Measurements from ENCODE around the gene TPRN.

Gene TPRN

DNA sequence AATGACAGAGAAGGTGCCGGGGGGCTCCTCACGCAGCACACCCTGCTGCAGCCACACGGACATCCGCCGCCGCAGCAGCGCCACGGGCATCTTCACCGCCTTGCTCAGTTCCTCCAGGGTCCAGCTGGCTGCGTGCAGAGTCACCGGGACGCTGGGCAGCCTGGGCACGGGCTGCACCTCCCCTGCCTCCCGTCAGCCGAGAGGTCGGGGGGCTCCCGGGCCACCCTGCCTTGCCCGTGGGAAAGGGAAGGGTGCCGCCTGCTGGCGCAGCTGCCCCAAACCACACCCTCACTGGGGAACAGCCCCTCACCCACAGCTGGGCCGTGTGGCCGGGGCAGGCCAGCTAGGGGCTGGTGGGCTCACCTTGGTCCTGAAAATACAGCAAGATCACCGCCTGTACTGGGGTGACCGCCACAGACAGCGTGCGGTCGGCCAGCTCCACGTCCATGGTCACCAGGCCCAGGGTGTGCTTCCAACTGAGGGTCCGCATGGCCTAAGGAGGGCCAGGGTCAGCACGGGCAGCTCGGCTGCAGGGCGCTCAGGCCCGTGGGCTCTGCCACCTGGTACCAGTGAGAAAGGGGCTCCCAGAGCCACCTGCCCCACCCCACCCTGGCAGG is 25.1 kb downstream of the TPRN start:
- no peak for DNase-seq

GRCh38 chr9:137174722-137175293 is 25.7 kb downstream of the TPRN start:
- no peak for DNase-seq

DNA sequence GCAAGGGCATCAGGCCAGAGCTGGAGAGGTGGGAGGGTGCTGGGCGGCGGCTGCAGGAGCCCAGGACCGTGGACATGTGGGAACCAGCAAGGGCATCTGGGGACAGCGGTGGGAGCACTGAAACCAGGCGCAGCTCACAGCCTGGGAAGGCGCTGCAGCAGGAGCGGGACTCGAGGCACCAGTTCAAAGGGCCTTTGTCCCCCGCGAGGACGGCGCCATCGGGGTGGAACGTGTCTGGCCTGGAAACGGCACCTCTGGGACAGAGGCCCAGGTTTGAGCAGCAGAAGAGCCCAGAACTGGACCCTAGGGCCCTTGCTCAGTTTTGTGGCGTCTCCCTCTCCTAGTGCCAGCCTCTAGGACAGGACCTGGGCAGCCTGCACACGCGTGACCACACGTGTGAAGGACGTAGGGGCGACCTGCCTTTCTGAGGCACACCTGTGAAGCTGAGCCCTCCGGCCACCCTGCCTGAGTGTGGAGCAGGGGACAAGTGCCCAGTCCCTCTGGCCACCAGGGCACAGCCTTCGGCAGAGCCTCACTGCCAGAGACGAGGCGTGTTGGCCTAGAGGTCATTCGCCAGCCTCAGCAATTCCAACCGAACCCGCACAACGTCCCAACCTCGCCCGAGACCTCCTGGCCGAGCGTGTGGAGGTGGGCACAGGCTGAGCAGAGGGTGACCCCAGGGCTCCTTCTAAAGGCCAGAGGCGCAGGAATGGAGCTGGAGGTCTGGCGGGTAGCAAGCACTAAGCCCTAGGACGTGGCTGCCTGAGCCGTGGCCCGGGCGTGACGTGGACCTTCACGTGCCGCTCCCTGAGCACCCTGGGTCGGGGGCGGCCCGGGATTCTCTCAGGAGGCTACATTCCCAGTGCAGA is 26.5 kb downstream of the TPRN start:
- peak in 2 of 58 donors; percentile 18 to 33 for DNase-seq

- DNase-seq, result no peak
Measured at GRCh38 chr9:137172901-137173795, 27.4 kb downstream of the TPRN start.

GRCh38 chr9:137171149-137171900 is 29.2 kb downstream of the TPRN start:
- DNase-seq, result no peak

- DNase-seq, result no peak
Measured at GRCh38 chr9:137170486-137171148, 29.9 kb downstream of the TPRN start.

- no peak for DNase-seq
Measured at GRCh38 chr9:137169896-137170358, 30.6 kb downstream of the TPRN start, which contains the start of gene LRRC26. TSS of gene LRRC26 (minus strand) at chr9:137170051. CDS start at chr9:137169943, 108 bp downstream.

DNA sequence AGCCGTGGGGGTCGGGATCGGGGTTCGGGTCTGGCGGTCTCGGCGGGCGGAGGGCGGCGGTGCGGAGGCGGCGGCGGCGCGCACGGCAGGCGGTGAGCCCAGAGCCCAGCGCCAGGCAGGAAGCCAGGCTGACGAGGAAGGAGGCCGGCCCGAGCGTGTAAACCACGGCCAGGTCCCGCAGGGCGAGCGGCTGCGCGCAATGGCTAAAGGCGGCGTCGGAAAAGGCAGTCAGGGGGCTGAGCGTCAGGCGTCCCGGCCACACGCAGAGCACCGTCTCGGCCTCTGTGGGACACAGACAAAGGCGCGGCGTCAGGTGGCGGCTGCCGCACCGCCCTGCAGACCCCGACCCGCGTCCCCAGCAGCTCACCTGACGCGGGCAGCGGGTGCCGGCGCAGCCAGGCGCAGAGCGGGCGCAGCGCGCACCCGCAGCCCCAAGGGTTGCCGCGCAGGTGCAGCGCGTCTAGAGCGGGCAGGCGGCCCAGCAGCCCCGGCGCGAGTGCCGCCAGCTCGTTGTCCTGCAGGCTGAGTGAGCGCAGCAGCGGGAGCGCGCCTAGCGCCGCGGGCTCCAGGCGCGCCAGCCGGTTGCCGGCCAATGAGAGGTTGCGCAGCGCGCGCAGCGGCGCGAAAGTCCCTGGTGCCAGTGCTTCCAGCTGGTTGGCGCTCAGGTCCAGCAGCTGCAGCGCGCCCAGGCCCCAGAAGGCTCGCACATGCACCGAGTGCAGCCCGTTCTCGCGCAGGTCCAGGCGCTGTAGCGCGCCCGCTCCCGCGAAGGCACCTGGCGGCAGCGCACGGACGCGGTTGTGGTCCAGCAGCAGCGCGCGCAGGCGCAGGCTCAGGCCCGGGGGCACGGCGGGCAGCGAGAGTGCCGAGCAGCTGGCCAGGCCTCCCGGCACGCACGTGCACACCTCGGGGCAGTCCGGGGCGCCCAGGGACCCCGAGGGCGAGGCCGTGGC is 31.4 kb downstream of the TPRN start:
- DNase-seq, result peak in 32 of 58 donors; percentile 17 to 78 (median 48)

DNA sequence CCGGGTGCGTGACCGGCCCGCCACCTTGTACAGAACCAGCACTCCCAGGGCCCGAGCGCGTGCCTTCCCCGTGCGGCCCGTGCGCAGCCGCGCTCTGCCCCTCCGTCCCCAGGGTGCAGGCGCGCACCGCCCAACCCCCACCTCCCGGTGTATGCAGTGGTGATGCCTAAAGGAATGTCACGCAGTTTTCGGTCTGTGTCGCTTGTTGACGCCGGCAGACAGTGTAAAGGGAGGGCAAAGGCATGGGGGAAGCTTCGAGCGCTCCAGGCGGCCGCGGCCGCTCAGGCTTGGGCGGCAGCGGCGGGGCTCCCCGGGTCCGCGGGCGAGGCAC is 32.0 kb downstream of the TPRN start:
- peak in 17 of 58 donors; percentile 24 to 72 (median 46) for DNase-seq

DNA sequence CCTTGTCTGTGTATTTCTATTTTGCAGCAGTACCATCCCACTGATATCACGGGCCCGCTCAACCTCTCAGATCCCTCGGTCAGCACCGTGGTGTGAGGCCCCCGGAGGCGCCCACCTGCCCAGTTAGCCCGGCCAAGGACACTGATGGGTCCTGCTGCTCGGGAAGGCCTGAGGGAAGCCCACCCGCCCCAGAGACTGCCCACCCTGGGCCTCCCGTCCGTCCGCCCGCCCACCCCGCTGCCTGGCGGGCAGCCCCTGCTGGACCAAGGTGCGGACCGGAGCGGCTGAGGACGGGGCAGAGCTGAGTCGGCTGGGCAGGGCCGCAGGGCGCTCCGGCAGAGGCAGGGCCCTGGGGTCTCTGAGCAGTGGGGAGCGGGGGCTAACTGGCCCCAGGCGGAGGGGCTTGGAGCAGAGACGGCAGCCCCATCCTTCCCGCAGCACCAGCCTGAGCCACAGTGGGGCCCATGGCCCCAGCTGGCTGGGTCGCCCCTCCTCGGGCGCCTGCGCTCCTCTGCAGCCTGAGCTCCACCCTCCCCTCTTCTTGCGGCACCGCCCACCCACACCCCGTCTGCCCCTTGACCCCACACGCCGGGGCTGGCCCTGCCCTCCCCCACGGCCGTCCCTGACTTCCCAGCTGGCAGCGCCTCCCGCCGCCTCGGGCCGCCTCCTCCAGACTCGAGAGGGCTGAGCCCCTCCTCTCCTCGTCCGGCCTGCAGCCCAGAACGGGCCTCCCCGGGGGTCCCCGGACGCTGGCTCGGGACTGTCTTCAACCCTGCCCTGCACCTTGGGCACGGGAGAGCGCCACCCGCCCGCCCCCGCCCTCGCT is 32.6 kb downstream of the TPRN start:
- DNase-seq, result peak in 6 of 58 donors; percentile 27 to 71 (median 42)

GRCh38 chr9:137167277-137167746 is 33.2 kb downstream of the TPRN start:
- DNase-seq, result peak in 17 of 58 donors; percentile 19 to 69 (median 37)

DNA sequence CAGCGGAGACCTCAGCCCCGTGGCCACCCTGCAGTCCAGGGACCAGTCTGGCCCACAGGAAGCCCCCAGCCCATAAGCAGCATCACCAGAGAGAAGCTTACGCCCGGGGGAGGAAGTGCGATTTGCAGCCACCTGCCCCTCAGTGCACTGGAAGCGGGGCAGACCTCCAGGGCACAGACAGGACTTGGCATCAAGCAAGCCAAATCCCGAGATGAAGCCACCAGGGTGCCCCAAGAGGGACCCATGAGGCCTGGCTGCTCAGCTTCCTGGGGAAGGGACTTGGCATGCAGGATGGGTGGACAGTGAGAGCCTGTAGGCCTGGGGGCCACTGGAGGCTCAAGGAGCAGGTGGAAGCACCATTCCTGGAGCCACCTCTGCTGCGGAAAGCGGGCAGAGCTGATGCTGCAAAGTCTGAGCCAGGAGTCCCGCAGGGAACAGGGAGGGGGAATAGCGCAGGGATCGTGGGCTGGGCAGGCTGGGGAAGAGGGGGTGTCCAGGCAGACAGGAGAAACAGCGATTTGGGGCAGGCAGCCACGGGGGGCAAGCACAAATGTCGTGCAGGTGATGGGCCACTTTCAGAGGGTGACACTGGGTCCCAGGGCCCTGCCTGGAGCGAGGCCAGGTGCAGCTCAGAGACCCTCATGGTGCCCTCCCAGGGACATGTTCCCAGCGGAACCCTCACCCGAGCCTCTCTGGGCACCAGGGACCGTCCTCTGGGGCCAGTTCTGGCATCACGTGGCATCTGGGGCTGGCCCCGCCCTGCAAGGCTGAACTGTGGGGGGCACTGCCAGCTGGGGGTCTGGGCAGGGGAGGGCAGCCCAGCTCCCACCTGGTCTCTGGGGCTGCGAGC is 33.9 kb downstream of the TPRN start:
- peak in 14 of 58 donors; percentile 20 to 57 (median 36) for DNase-seq

DNA sequence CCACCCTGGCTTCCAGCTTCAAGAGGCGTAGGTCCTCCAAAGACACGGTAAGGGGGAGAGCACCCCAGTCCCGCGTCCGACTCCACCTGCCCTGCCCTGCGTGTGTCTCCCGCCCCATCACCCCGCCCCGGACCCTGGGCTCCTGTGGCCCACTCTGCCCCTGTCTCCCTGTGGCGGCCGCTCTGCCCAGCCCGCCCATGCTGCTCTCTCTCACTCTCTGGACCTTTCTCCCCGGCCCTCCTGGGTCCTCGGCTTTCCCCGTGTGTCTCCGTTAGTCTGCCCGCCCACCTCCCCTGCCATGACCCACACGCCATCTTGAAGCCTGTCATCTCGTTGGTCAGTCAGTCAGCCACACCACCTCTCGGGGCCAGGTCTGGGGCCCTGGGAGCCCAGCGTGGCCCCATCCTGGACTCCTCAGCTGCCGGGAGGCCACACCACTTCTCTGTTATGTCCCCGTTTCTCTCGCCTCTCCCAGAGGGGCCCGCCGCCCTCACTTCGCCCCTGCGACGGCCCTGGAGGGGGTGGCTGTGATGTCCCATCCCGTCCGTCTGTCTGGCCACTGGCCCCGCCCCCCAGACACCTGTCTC is 35.2 kb downstream of the TPRN start:
- no peak for DNase-seq

DNA sequence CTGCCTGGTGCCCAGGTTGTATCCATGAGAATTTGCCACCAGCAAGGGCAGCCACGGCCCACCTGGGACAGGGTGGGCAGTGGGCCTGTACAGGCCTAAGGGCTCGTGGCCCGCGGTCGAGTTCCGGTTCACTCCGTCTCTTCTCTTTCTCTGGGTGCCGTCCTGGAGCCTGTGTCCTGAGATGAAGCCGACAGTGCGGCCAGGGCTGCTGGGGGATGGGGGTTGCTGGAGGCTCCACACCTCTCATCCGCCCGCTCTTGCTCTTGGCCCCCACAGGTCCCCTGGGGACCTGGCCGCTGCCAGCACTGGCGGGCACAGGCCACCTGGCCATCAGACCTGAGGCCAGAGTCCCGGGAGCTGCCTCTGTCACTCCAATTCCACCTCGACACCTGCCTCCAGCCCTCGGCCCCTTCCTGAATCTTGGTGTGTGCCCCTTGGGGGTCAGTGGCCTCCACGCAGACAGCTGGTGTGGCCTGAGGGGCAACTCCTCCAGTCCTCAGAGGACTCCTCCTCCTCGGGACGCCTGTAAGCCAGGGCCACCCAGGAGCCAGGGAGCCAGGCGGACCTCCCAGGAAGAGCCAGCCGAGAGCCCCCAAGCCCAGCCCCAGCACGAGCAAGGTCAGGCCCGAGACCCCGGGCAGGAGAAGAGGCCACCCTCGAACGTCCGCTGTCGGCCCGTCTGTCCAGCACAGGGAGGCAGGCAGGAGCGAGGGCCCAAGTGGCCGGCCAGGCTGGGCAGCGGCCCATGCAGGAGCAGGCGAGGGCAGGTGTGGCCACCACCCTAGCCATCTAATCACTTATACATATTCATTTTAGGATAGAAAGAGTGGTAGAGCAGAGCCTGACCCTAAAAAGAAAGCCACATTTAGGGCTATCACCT is 35.9 kb downstream of the TPRN start:
- DNase-seq, result no peak

GRCh38 chr9:137163805-137164204 is 36.7 kb downstream of the TPRN start:
- no peak for DNase-seq
